C4-2B (cell line): ENCODE results near the gene KRT24.

Experiments
- ZFX ChIP-seq: fragments of 450-650 bp; IDR thresholded peaks from 2 replicates; pipeline ENCODE4 v1.6.1; 2017
- TF ChIP-seq, protein P1 (sequence below): fragments of 450-650 bp; conservative IDR thresholded peaks from 2 replicates; pipeline ENCODE4 v1.5.1; 2017; ENCODE audit warnings: mild to moderate bottlenecking

DNA sequence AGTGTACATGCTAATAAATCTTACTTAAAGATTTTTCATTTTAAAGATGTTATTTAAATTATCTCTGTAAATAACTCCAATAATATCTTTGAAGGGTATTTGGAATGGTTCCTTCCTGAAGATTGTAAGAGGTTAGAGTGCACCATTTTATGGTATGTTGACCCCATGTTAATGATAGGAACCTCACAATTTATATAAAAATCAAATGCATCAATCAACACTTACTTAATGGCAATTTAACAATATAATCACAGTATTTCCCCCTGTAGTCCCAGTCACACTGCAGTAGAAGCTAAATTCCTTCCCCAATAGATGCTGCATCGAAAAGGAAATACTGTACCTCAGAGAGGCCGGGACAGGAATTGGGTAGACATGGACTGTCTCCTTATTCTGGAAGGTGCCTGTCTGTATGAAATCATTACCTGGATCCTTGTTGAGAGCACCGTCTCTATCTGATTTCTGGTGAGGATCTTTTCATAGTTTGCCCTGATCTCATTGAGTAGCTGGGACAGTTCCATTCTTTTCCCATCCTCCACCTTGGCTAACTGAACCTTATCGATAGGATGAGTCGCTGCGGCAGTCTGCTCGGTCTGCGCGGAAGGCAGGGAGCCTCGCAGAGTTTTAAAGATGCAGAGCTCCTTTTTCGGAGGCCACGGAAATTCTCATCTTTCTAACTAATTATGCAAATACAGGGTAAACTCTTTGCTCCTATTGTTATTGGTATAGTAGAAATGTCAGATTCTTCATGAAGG is 38.8 kb downstream of the KRT24 start, which contains the start of gene KRT222:
- TF ChIP-seq, protein P1, sequence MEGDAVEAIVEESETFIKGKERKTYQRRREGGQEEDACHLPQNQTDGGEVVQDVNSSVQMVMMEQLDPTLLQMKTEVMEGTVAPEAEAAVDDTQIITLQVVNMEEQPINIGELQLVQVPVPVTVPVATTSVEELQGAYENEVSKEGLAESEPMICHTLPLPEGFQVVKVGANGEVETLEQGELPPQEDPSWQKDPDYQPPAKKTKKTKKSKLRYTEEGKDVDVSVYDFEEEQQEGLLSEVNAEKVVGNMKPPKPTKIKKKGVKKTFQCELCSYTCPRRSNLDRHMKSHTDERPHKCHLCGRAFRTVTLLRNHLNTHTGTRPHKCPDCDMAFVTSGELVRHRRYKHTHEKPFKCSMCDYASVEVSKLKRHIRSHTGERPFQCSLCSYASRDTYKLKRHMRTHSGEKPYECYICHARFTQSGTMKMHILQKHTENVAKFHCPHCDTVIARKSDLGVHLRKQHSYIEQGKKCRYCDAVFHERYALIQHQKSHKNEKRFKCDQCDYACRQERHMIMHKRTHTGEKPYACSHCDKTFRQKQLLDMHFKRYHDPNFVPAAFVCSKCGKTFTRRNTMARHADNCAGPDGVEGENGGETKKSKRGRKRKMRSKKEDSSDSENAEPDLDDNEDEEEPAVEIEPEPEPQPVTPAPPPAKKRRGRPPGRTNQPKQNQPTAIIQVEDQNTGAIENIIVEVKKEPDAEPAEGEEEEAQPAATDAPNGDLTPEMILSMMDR = no peak
- no peak for TF ChIP-seq ZFX
